ENCODE data around the gene MOGAT1. TPM values are rescaled to one million over a fixed set of nuclear protein-coding genes. Genes with fewer than 3 reads are reported as not detected.

Gene MOGAT1
- total and polyA plus RNA-seq, 2 of the 13 experiments (the other 11 are each of a cell fraction or from before 2014, with no cell fraction given) = 0.98 to 4.3 TPM

GRCh38 chr2:222710736-222711135 is 39.3 kb downstream of the MOGAT1 start:
- TF ChIP-seq SUZ12 (IDR thresholded peaks at IDR 0.05; ENCODE audit: low read depth, low read length) = no peak
- no peak for TF ChIP-seq BCL3 (CRISPR knock-in tag; IDR thresholded peaks at IDR 0.05)
- TF ChIP-seq ZFP90 (CRISPR knock-in tag; IDR thresholded peaks at IDR 0.05; ENCODE audit: borderline replicate concordance) = 0 out of 2 replicates have a peak, but pooled peaks have one; percentile 43
- TF ChIP-seq RXRB (CRISPR knock-in tag; IDR thresholded peaks at IDR 0.05; ENCODE audit: borderline replicate concordance) = no peak
- 0 out of 2 replicates have a peak, but pooled peaks have one; percentile 5 for TF ChIP-seq ZMYM3 (CRISPR knock-in tag; IDR thresholded peaks at IDR 0.05)
- Histone ChIP-seq H3K4me1 (ENCODE audit: insufficient read depth, low read length) (peaks cover 78% of the 10 kb centered on the region), H3K4me3 (replicated peaks in 1 of 3; ENCODE audit: insufficient read depth in 1 of 3, low read depth in 2 of 3, low read length in 3 of 3) (no peak overlapping the region), H3K36me3 (replicated peaks in 1 of 2; ENCODE audit: control insufficient read depth in 1 of 2, insufficient read depth in 2 of 2, low read length in 2 of 2) (no peaks in the 10 kb centered on the region), H3K4me2 (ENCODE audit: low read depth, low read length) (no peak overlapping the region), H3K79me2 (ENCODE audit: insufficient read depth, low read length) (no peaks in the 10 kb centered on the region), H4K20me1 (ENCODE audit: insufficient read depth, low read length) (no peaks in the 10 kb centered on the region), H3K27ac (ENCODE audit: extremely low read length, insufficient read depth, low read length) (no peak overlapping the region), H2AFZ (ENCODE audit: low read length) (no peak overlapping the region), H3K9me3 (ENCODE audit: low read length) (no peaks in the 10 kb centered on the region), H3K9ac (ENCODE audit: insufficient read depth, low read depth, low read length) (no peak overlapping the region), H3K27me3 (ENCODE audit: control insufficient read depth in 1 of 2, insufficient read depth in 2 of 2, low read length in 2 of 2) (no peaks in the 10 kb centered on the region)
- FAIRE-seq = no peak
- no TSS peak for BruUV-seq (replicated peaks)
- CTCF ChIA-PET (ENCODE audit: low intra/inter-chr PET ratio, low total read pairs) = interaction anchor here (0.9 kb wide), 1 partner anchor 21 kb away, joined by 3 read pairs; no protein-coding TSS in a partner anchor
- in situ Hi-C loops (cut with HindIII; ENCODE audit: extremely low pct_ligation_motif_present, low pct_unique_long_range_greater_than_20kb) (no loop called here), intact Hi-C loops (cut with micrococcal nuclease; ENCODE audit: unreplicated experiment) (no loop called here)
- WGBS (ENCODE audit: low lambda C conversion rate) = 98% methylated on average over 3 of the region's 3 CpGs
- DNase-seq (ENCODE audit: low spot score) = no peak
- POLR2A ChIA-PET = interaction anchor here (3.4 to 4.1 kb wide), 2 partner anchors 86 to 193 kb away, joined by 23 to 98 read pairs; no protein-coding TSS in a partner anchor
- no peak for ATAC-seq

DNA sequence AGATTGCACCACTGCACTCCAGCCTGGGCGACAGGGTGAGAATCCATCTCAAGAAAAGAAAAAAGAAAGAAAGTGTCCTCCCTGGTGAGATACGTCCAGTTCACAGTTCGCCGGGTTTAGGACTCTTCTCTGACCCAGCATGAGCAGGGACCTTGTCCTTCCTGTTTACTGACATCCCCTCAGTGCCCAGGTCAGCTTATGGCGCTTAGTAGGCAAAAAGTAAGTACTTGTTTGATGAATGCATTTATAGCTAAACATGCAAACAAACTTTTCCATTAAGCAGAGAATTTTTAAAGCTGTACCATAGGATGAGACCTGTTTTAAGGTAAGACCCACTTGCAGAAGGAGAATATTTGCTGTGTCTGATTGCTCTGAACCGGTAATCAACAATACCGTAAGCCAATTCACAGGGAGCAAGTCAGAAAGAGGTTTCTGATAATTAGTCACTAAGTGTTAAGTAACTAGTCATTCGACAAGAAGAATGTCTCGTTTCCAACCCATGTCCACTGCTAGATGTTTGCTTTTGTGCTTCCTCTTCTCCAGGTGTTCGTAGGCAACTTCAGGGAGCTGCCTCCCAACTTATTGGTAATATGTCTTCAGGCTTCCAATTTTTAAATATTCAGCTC is 40.0 kb downstream of the MOGAT1 start:
- H3K9ac ChIP-seq (ENCODE audit: insufficient read depth, low read depth, low read length) = no peak overlapping the region
- WGBS (ENCODE audit: low lambda C conversion rate) = 94% methylated on average over 10 of the region's 10 CpGs
- H3K4me3 ChIP-seq (replicated peaks in 1 of 3; ENCODE audit: insufficient read depth in 1 of 3, low read depth in 2 of 3, low read length in 3 of 3) = no peak overlapping the region
- no peaks in the 10 kb centered on the region for H4K20me1 ChIP-seq (ENCODE audit: insufficient read depth, low read length)
- no peak for DNase-seq (ENCODE audit: low spot score)
- no peak overlapping the region for H3K27ac ChIP-seq (ENCODE audit: extremely low read length, insufficient read depth, low read length)
- BruUV-seq (replicated peaks) = no TSS peak
- CTCF ChIA-PET (ENCODE audit: low intra/inter-chr PET ratio, low total read pairs) = interaction anchor here (0.9 kb wide), 1 partner anchor 21 kb away, joined by 3 read pairs; no protein-coding TSS in a partner anchor
- POLR2A ChIA-PET = interaction anchor here (4.1 kb wide), 1 partner anchor 86 kb away, joined by 98 read pairs; no protein-coding TSS in a partner anchor
- no peaks in the 10 kb centered on the region for H3K27me3 ChIP-seq (ENCODE audit: control insufficient read depth in 1 of 2, insufficient read depth in 2 of 2, low read length in 2 of 2)
- no peak for ATAC-seq
- in situ Hi-C loops (cut with HindIII; ENCODE audit: extremely low pct_ligation_motif_present, low pct_unique_long_range_greater_than_20kb) (no loop called here), intact Hi-C loops (cut with micrococcal nuclease; ENCODE audit: unreplicated experiment) (no loop called here)
- H3K9me3 ChIP-seq (ENCODE audit: low read length) = no peaks in the 10 kb centered on the region
- no peak overlapping the region for H3K4me2 ChIP-seq (ENCODE audit: low read depth, low read length)
- no peak for FAIRE-seq
- H3K79me2 ChIP-seq (ENCODE audit: insufficient read depth, low read length) = no peaks in the 10 kb centered on the region
- peaks cover 78% of the 10 kb centered on the region for H3K4me1 ChIP-seq (ENCODE audit: insufficient read depth, low read length)
- no peaks in the 10 kb centered on the region for H3K36me3 ChIP-seq (replicated peaks in 1 of 2; ENCODE audit: control insufficient read depth in 1 of 2, insufficient read depth in 2 of 2, low read length in 2 of 2)
- no peak overlapping the region for H2AFZ ChIP-seq (ENCODE audit: low read length)
- TF ChIP-seq SP4 (CRISPR knock-in tag; IDR thresholded peaks at IDR 0.05) (peak; percentile 30; the same call in 1 of the 2 replicates), FOXP4 (CRISPR knock-in tag; IDR thresholded peaks at IDR 0.05) (0 out of 2 replicates have a peak, but pooled peaks have one; percentile 26), RARA (CRISPR knock-in tag; IDR thresholded peaks at IDR 0.05) (0 out of 2 replicates have a peak, but pooled peaks have one; percentile 25), FOXP1 (IDR thresholded peaks at IDR 0.05) (no peak), FOXP1 (CRISPR knock-in tag; IDR thresholded peaks at IDR 0.05) (0 out of 2 replicates have a peak, but pooled peaks have one; percentile 30), RXRA (CRISPR knock-in tag; IDR thresholded peaks at IDR 0.05) (peak; percentile 15; the same call in 1 of the 2 replicates), POGZ (CRISPR knock-in tag; IDR thresholded peaks at IDR 0.05) (peak; percentile 72; the same call in 1 of the 2 replicates), CHCHD3 (CRISPR knock-in tag; IDR thresholded peaks at IDR 0.05) (no peak), BORCS8-MEF2B (CRISPR knock-in tag; IDR thresholded peaks at IDR 0.05) (peak; percentile 47; the same call in 1 of the 2 replicates), ZBTB38 (CRISPR knock-in tag; IDR thresholded peaks at IDR 0.05) (peak; percentile 86), MAFF (IDR thresholded peaks at IDR 0.05; ENCODE audit: low read depth, low read length) (peak; percentile 40)

All from HepG2 (cell line).